B cell (primary cell): ENCODE data around the gene NLRP4. TPM values are rescaled to one million over a fixed set of nuclear protein-coding genes. Genes with fewer than 3 reads are reported as not detected.

ENCODE experiments used
- ATAC-seq: fragments of 200-7000 bp; cut with Tn5 transposase; one replicate; pipeline ENCODE4 v1.10.0; 2021; ENCODE audit warnings: low read depth, mild to moderate bottlenecking, moderate number of reproducible peaks, moderate library complexity
- CTCF ChIA-PET: fragments of 350-600 bp; sonication (Branson Sonifier 250); formaldehyde crosslinking; loops from one replicate; lab custom pipeline; 2021; ENCODE audit warnings: antibody characterized with exemption, inconsistent platforms; lab: Charles Lee
- POLR2A ChIA-PET: fragments of 350-600 bp; sonication (Branson Sonifier 250); formaldehyde crosslinking; loops from one replicate; lab custom pipeline; 2021; ENCODE audit warnings: antibody characterized with exemption; lab: Charles Lee
- DNase-seq: peaks from one replicate; pipeline ENCODE4 v3.0.0; 2013
- H2AFZ ChIP-seq: 2 replicates; pipeline ENCODE4 v1.6.1; 2012; ENCODE audit warnings: mild to moderate bottlenecking, low read depth, low read length; ENCODE audit not compliant: insufficient read depth, poor library complexity, severe bottlenecking
- H3K27ac ChIP-seq, 2 donors: 1 replicate in 1 of 2; 2 replicates in 1 of 2; pipeline ENCODE4 v1.5.1; 2012 to 2013; ENCODE audit warnings: low read length in 2 of 2, mild to moderate bottlenecking in 2 of 2, moderate library complexity in 1 of 2
- H3K27me3 ChIP-seq, 4 experiments: fragments of 200-600 bp in 1 of 4; sonication (generic) in 1 of 4; replicated peaks in 1 of 4; 1 replicate in 2 of 4; 2 replicates in 2 of 4; pipeline versions ENCODE4 v1.6.1 to v1.7.0; 2013 to 2016; ENCODE audit warnings: low read length in 3 of 4, mild to moderate bottlenecking in 2 of 4, mixed read lengths in 1 of 4, moderate library complexity in 1 of 4; ENCODE audit not compliant: insufficient read depth in 4 of 4, control insufficient read depth in 3 of 4; ENCODE audit errors: control extremely low read depth in 1 of 4
- H3K36me3 ChIP-seq, 2 experiments: replicated peaks in 1 of 2; 1 replicate in 1 of 2; 2 replicates in 1 of 2; pipeline versions ENCODE4 v1.6.1 to v1.7.1; 2013; ENCODE audit warnings: low read length in 1 of 2; ENCODE audit not compliant: insufficient read depth in 2 of 2, control insufficient read depth in 1 of 2; ENCODE audit errors: control extremely low read depth in 1 of 2, extremely low read depth in 1 of 2
- H3K4me1 ChIP-seq, 2 donors: fragments of 200-600 bp in 1 of 2; sonication (generic) in 1 of 2; 1 replicate in 1 of 2; 2 replicates in 1 of 2; pipeline versions ENCODE4 v1.5.1 to v1.6.1; 2013 to 2017; ENCODE audit warnings: low read length in 2 of 2; ENCODE audit not compliant: control insufficient read depth in 2 of 2, insufficient read depth in 2 of 2
- H3K4me2 ChIP-seq: replicated peaks from 2 replicates; pipeline ENCODE3; 2012; ENCODE audit warnings: mild to moderate bottlenecking, low read depth, low read length; ENCODE audit not compliant: poor library complexity, severe bottlenecking
- H3K4me3 ChIP-seq, 5 experiments: fragments of 200-600 bp in 1 of 5; sonication (generic) in 1 of 5; 1 replicate in 3 of 5; 2 replicates in 2 of 5; pipeline versions ENCODE4 v1.5.1 to v1.7.0; 2011 to 2016; ENCODE audit warnings: low read length in 4 of 5, mild to moderate bottlenecking in 4 of 5, low read depth in 2 of 5, control low read depth in 1 of 5, moderate library complexity in 1 of 5; ENCODE audit not compliant: insufficient read depth in 1 of 5; ENCODE audit errors: control extremely low read depth in 1 of 5, extremely low read depth in 1 of 5
- H3K79me2 ChIP-seq: fragments of 200-600 bp; sonication (generic); one replicate; pipeline ENCODE4 v1.6.0; 2016; ENCODE audit warnings: low read length; ENCODE audit not compliant: control insufficient read depth, insufficient read depth
- H3K9ac ChIP-seq: fragments of 200-600 bp; sonication (generic); 2 replicates; pipeline ENCODE4 v1.6.1; 2017; ENCODE audit warnings: mild to moderate bottlenecking, low read length, moderate library complexity
- H3K9me3 ChIP-seq, 3 donors: one replicate each; pipeline versions ENCODE4 v1.6.1 to v1.7.1; 2013; ENCODE audit warnings: low read length in 2 of 3; ENCODE audit not compliant: control insufficient read depth in 2 of 3, insufficient read depth in 1 of 3; ENCODE audit errors: control extremely low read depth in 1 of 3
- H4K20me1 ChIP-seq: 2 replicates; pipeline ENCODE4 v1.6.0; 2012; ENCODE audit warnings: mild to moderate bottlenecking, low read length; ENCODE audit not compliant: insufficient read depth, control insufficient read depth, poor library complexity, severe bottlenecking
- H3K27ac Mint-ChIP-seq: one replicate; pipeline ENCODE4 v1.8.0; 2021; ENCODE audit warnings: mixed read lengths
- H3K27me3 Mint-ChIP-seq: one replicate; pipeline ENCODE4 v1.8.0; 2021; ENCODE audit warnings: mixed read lengths
- H3K4me1 Mint-ChIP-seq: one replicate; pipeline ENCODE4 v1.8.0; 2021; ENCODE audit warnings: mixed read lengths
- H3K4me3 Mint-ChIP-seq: one replicate; pipeline ENCODE4 v1.8.0; 2021; ENCODE audit warnings: mixed read lengths
- H3K9me3 Mint-ChIP-seq: one replicate; pipeline ENCODE4 v1.8.0; 2022; ENCODE audit warnings: mixed read lengths; ENCODE audit not compliant: insufficient read depth
- EZH2 ChIP-seq: IDR thresholded peaks from 2 replicates; pipeline ENCODE4 v1.6.1; 2012; ENCODE audit warnings: borderline replicate concordance, low read depth, mild to moderate bottlenecking, moderate library complexity, low read length; ENCODE audit not compliant: insufficient read depth, poor library complexity, severe bottlenecking
- WGBS: methylation state at CpG from one replicate; pipeline ENCODE4 v1.1.5; 2013; ENCODE audit warnings: missing lambda C conversion rate; ENCODE audit not compliant: insufficient coverage; 5-methylcytosine and 5-hydroxymethylcytosine counted together
- intact Hi-C: fragments of 100-400 bp; cut with micrococcal nuclease; formaldehyde crosslinking; loops from one replicate; pipeline ENCODE4 v1.10.0; 2022
- polyA plus RNA-seq: library from polyadenylated mRNA; depleted of rRNA; stranded (reverse); fragments of >200 nt; gene quantifications from 2 replicates; pipeline ENCODE4 v1.2.3, GENCODE V29; 2012
- total RNA-seq, 2 donors: library from RNA; stranded (reverse); fragments of 120-200 nt in 1 of 2; gene quantifications; 1 replicate in 1 of 2; 2 replicates in 1 of 2; pipeline versions ENCODE4 v1.2.3 to v1.2.4, GENCODE V29; 2013 to 2022
- TF ChIP-seq, protein P1 (sequence below): fragments of 200-600 bp; IDR thresholded peaks from one replicate; pipeline ENCODE4 v1.8.0; 2022; ENCODE audit warnings: antibody characterized with exemption, mild to moderate bottlenecking

The NLRP4 gene
- total and polyA plus RNA-seq, 2 donors (not counting 1 experiment from before 2014, with no cell fraction given) = 0.15 to 1.3 TPM

DNA sequence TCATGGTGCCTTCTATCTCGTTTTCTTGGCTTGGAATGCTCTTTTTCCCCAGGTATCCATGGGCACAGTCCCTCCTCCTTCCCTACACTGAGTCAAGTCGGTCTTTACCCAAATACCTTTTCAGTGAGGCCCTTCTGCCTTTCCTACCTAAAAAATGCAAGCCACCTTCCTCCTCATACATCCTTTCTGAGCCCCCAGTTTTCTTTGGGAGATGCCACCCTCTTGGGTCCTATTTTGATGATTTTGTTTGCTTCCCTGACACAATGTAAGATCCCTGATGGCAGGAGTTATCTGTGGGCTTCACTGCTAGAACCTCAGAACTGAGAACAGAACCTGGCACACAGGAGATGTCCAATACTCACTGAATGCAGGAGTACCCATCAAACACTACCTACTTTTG, 73.5 kb downstream of the NLRP4 start:
- CTCF ChIA-PET = no interaction called here
- Histone ChIP-seq H3K4me3 (no peak overlapping the region), H2AFZ (no peak overlapping the region), H3K79me2 (no peaks in the 10 kb centered on the region), H3K4me2 (no peak overlapping the region), H3K27ac (no peak overlapping the region), H3K9ac (no peak overlapping the region), H3K4me1 (no peaks in the 10 kb centered on the region), H3K9me3 (peaks cover 0 to 11% (median 0%) of the 10 kb centered on the region in 3 donors), H3K36me3 (no peaks in the 10 kb centered on the region), H3K27me3 (peaks cover 0 to 5% (median 0%) of the 10 kb centered on the region in 4 experiments), H4K20me1 (no peaks in the 10 kb centered on the region)
- TF ChIP-seq EZH2 = no peak
- TF ChIP-seq, protein P1, sequence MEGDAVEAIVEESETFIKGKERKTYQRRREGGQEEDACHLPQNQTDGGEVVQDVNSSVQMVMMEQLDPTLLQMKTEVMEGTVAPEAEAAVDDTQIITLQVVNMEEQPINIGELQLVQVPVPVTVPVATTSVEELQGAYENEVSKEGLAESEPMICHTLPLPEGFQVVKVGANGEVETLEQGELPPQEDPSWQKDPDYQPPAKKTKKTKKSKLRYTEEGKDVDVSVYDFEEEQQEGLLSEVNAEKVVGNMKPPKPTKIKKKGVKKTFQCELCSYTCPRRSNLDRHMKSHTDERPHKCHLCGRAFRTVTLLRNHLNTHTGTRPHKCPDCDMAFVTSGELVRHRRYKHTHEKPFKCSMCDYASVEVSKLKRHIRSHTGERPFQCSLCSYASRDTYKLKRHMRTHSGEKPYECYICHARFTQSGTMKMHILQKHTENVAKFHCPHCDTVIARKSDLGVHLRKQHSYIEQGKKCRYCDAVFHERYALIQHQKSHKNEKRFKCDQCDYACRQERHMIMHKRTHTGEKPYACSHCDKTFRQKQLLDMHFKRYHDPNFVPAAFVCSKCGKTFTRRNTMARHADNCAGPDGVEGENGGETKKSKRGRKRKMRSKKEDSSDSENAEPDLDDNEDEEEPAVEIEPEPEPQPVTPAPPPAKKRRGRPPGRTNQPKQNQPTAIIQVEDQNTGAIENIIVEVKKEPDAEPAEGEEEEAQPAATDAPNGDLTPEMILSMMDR = no peak
- POLR2A ChIA-PET = no interaction called here
- Mint-ChIP-seq H3K4me3 (no peak overlapping the region), H3K9me3 (peaks cover 3% of the 10 kb centered on the region), H3K27me3 (peaks cover 20% of the 10 kb centered on the region), H3K4me1 (no peaks in the 10 kb centered on the region), H3K27ac (no peak overlapping the region)
- ATAC-seq (no peak), DNase-seq (no peak)
- WGBS = 33% methylated on average over 2 of the region's 2 CpGs
- intact Hi-C loops = no loop called here

DNA sequence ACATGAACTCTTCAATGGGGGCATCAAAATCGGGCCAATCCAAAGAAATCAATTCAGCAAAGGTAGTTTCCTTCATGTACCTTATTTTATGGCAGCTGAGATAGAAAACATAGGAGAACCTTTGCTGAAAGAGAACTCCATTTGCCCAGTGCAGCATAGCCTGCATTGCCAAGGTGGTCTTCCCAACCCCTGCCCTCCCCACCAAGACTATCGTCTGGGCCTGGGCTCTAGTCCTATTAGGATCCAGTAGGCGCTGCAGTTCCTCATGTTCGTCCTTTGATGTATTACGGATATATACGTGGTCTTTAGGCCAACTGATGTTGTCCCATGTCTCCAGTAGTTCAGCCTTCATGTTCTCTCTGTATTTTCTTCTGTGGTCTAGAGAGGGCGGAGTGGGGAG, 76.6 kb downstream of the NLRP4 start:
- Mint-ChIP-seq H3K4me1 (no peaks in the 10 kb centered on the region), H3K27me3 (peaks cover 28% of the 10 kb centered on the region), H3K4me3 (no peak overlapping the region), H3K27ac (no peak overlapping the region), H3K9me3 (peaks cover 10% of the 10 kb centered on the region)
- 100% methylated on average over 2 of the region's 7 CpGs for WGBS
- H3K27ac ChIP-seq = no peak overlapping the region
- no peak overlapping the region for H3K9ac ChIP-seq
- ChIA-PET POLR2A (no interaction called here), CTCF (no interaction called here)
- ATAC-seq (no peak), DNase-seq (no peak)
- no peaks in the 10 kb centered on the region for H4K20me1 ChIP-seq
- H3K27me3 ChIP-seq = peaks cover 0 to 5% (median 0%) of the 10 kb centered on the region in 4 experiments
- no peak overlapping the region for H2AFZ ChIP-seq
- H3K9me3 ChIP-seq = peaks cover 0 to 10% (median 4%) of the 10 kb centered on the region in 3 donors
- H3K79me2 ChIP-seq = no peaks in the 10 kb centered on the region
- no peak overlapping the region for H3K4me3 ChIP-seq
- TF ChIP-seq EZH2 = no peak
- TF ChIP-seq, protein P1 = no peak
- no peaks in the 10 kb centered on the region for H3K4me1 ChIP-seq
- intact Hi-C loops = no loop called here
- H3K4me2 ChIP-seq = no peak overlapping the region
- H3K36me3 ChIP-seq = no peaks in the 10 kb centered on the region
